Large intestine (tissue), 3 donors: Measurements from ENCODE around the gene GRIFIN. TPM values are rescaled to one million over a fixed set of nuclear protein-coding genes. Genes with fewer than 3 reads are reported as not detected.
A peak's percentile ranks its signal among the peaks of the same experiment; 100 is the strongest.
"Not testable (repeated sequence)": the region's sequence is repeated elsewhere in the genome, so short reads cannot be mapped to it uniquely, and the experiment has no call there.

ENCODE experiments used
- DNase-seq, 2 donors: peaks; one replicate each; pipeline versions ENCODE4 v3.0.0 to v3.0.0-alpha.2; 2013
- H3K27ac ChIP-seq: one replicate; pipeline ENCODE4 v1.5.1; 2013; ENCODE audit warnings: low read length
- H3K27me3 ChIP-seq: 2 replicates; pipeline ENCODE4 v1.6.1; 2013; ENCODE audit warnings: low read length; ENCODE audit not compliant: control insufficient read depth, insufficient read depth
- H3K36me3 ChIP-seq: 2 replicates; pipeline ENCODE4 v1.6.1; 2013; ENCODE audit warnings: low read length; ENCODE audit not compliant: control insufficient read depth, insufficient read depth
- H3K4me1 ChIP-seq: one replicate; pipeline ENCODE4 v1.6.1; 2013; ENCODE audit warnings: low read length; ENCODE audit not compliant: control insufficient read depth, insufficient read depth
- H3K4me3 ChIP-seq: one replicate; pipeline ENCODE4 v1.5.1; 2013; ENCODE audit warnings: low read length
- H3K9me3 ChIP-seq: one replicate; pipeline ENCODE4 v1.6.1; 2013; ENCODE audit warnings: mild to moderate bottlenecking, low read depth, low read length, moderate library complexity; ENCODE audit not compliant: control insufficient read depth
- WGBS: methylation state at CpG from one replicate; pipeline ENCODE4 v1.1.5; 2013; ENCODE audit warnings: low lambda C conversion rate; ENCODE audit not compliant: insufficient coverage; 5-methylcytosine and 5-hydroxymethylcytosine counted together
- polyA plus RNA-seq: library from polyadenylated mRNA; unstranded; fragments of 120-200 nt; gene quantifications from one replicate; pipeline ENCODE4 v1.2.1, GENCODE V29; 2013

GRIFIN gene
- polyA plus RNA-seq, 1 donor: not detected

DNA sequence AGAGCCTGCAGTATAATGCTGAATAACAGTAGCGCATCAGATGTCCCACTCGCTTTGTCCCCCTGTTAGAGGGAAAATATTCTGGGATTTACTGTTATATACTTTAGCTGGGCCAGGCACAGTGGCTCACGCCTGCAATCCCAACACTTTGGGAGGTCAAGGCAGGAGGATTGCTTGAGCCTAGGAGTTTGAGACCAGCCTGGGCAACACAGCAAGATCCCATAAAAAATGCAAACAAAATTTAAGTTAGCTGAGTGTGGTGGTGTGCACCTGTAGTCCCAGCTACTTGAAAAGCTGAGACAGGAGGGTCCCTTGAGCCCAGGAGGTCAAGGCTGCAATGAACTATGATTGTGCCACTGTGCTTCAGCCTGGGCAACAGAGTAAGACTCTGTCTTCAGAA, 22.3 kb downstream of the GRIFIN start:
- H3K4me3 ChIP-seq, H3K36me3 ChIP-seq, DNase-seq, H3K27me3 ChIP-seq, H3K27ac ChIP-seq, H3K9me3 ChIP-seq, H3K4me1 ChIP-seq: not testable (repeated sequence)
- 100% methylated on average over 1 of the region's 3 CpGs for whole genome bisulfite sequencing

DNA sequence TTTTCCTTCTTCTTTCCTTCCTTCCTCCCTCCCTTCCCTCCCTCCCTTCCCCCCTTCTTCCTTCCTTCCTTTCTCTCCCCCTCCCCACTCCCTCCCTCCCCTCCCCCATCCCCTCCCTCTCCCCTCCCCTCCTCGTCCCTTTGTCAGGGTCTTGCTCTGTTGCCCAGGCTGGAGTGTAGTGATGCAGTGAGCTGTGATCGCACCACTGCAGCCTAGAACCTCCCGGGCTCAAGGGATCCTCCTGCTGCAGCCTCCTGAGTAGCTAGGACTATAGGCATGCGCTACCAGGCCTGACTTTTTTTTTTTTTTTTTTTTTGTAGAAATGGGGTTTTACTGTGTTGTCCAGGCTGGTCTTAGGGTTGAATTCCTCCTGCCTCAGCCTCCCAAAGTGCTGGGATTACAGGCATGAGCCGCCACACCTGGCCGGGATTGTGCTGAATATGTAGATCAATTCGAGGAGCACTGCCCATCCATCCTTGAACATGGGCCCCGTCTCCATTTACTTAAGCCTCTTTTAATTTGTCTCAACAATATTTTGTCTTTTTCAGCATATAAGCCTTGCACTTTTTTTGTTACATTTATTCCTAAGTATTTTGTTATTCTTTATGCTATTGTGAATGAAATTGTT, 23.4 kb downstream of the GRIFIN start:
- no peaks in the 10 kb centered on the region for H3K36me3 ChIP-seq
- no peaks in the 10 kb centered on the region for H3K27me3 ChIP-seq

GRCh38 chr7:2452074-2452507, 24.1 kb downstream of the GRIFIN start:
- no peaks in the 10 kb centered on the region for H3K36me3 ChIP-seq
- no CpG with 5 or more reads among the region's 16 CpGs for WGBS
- H3K27me3 ChIP-seq: no peaks in the 10 kb centered on the region
- peaks cover 9% of the 10 kb centered on the region for H3K4me1 ChIP-seq
- DNase-seq: peak; percentile 62 to 82
- peaks cover 8% of the 10 kb centered on the region for H3K9me3 ChIP-seq
- H3K4me3 ChIP-seq: peak overlapping the region; percentile 36
- peak overlapping the region; percentile 62 for H3K27ac ChIP-seq

More for the DNA sequence above, 23.4 kb downstream of the GRIFIN start:
- DNase-seq: no peak
- peaks cover 8% of the 10 kb centered on the region for H3K9me3 ChIP-seq
- no peak overlapping the region for H3K27ac ChIP-seq
- no peak overlapping the region for H3K4me3 ChIP-seq
- peaks cover 9% of the 10 kb centered on the region for H3K4me1 ChIP-seq
- 88% methylated on average over 2 of the region's 8 CpGs for WGBS

- no CpG with 5 or more reads among the region's 34 CpGs for WGBS
- H3K27ac ChIP-seq: peak overlapping the region; percentile 62
Observed at GRCh38 chr7:2451171-2452073, 24.8 kb downstream of the GRIFIN start.

GRCh38 chr7:2450198-2451107, 25.7 kb downstream of the GRIFIN start:
- Histone ChIP-seq H3K4me3 (no peak overlapping the region), H3K4me1 (peaks cover 9% of the 10 kb centered on the region), H3K27me3 (no peaks in the 10 kb centered on the region), H3K36me3 (no peaks in the 10 kb centered on the region), H3K9me3 (peaks cover 8% of the 10 kb centered on the region), H3K27ac (no peak overlapping the region)
- WGBS: 100% methylated on average over 1 of the region's 32 CpGs
- no peak for DNase-seq

More at GRCh38 chr7:2451171-2452073, 24.8 kb downstream of the GRIFIN start:
- Histone ChIP-seq H3K4me1 (peaks cover 9% of the 10 kb centered on the region), H3K27me3 (no peaks in the 10 kb centered on the region), H3K36me3 (no peaks in the 10 kb centered on the region), H3K4me3 (peak overlapping the region; percentile 36), H3K9me3 (peaks cover 8% of the 10 kb centered on the region)
- DNase-seq: peak; percentile 69 to 76

- H3K27ac ChIP-seq: no peak overlapping the region
- H3K4me3 ChIP-seq: no peak overlapping the region
- H3K27me3 ChIP-seq: no peaks in the 10 kb centered on the region
- no peaks in the 10 kb centered on the region for H3K36me3 ChIP-seq
- no peaks in the 10 kb centered on the region for H3K9me3 ChIP-seq
- WGBS: no CpG with 5 or more reads among the region's 10 CpGs
- no peak for DNase-seq
- H3K4me1 ChIP-seq: peaks cover 3% of the 10 kb centered on the region
Observed at GRCh38 chr7:2446676-2447075, 29.5 kb downstream of the GRIFIN start.

- Histone ChIP-seq H3K4me1 (peaks cover 4% of the 10 kb centered on the region), H3K36me3 (no peaks in the 10 kb centered on the region), H3K27me3 (no peaks in the 10 kb centered on the region), H3K9me3 (no peaks in the 10 kb centered on the region), H3K4me3 (no peak overlapping the region), H3K27ac (no peak overlapping the region)
- no peak for DNase-seq
- WGBS: 89% methylated on average over 3 of the region's 21 CpGs
Observed at GRCh38 chr7:2445898-2446555, 30.2 kb downstream of the GRIFIN start.

GRCh38 chr7:2445047-2445446, 31.2 kb downstream of the GRIFIN start:
- no peak overlapping the region for H3K27ac ChIP-seq
- no peaks in the 10 kb centered on the region for H3K27me3 ChIP-seq
- peaks cover 12% of the 10 kb centered on the region for H3K4me1 ChIP-seq
- WGBS: no CpG with 5 or more reads among the region's 10 CpGs
- no peaks in the 10 kb centered on the region for H3K9me3 ChIP-seq
- DNase-seq: no peak
- no peak overlapping the region for H3K4me3 ChIP-seq
- no peaks in the 10 kb centered on the region for H3K36me3 ChIP-seq

- no peaks in the 10 kb centered on the region for H3K27me3 ChIP-seq
- no peak for DNase-seq
- H3K4me3 ChIP-seq: no peak overlapping the region
- H3K4me1 ChIP-seq: peaks cover 16% of the 10 kb centered on the region
- H3K9me3 ChIP-seq: no peaks in the 10 kb centered on the region
- H3K36me3 ChIP-seq: no peaks in the 10 kb centered on the region
- no CpG with 5 or more reads among the region's 3 CpGs for WGBS
- H3K27ac ChIP-seq: no peak overlapping the region
Observed at GRCh38 chr7:2444476-2444875, 31.7 kb downstream of the GRIFIN start.
